ENCODE measurements around the gene CBLB. TPM values are rescaled to one million over a fixed set of nuclear protein-coding genes. Genes with fewer than 3 reads are reported as not detected.

The CBLB gene
- total and polyA plus RNA-seq, 9 of the 15 experiments (the other 6 are each of a cell fraction or from before 2014, with no cell fraction given), result 1.8 to 8.1 (median 5.3) TPM

DNA sequence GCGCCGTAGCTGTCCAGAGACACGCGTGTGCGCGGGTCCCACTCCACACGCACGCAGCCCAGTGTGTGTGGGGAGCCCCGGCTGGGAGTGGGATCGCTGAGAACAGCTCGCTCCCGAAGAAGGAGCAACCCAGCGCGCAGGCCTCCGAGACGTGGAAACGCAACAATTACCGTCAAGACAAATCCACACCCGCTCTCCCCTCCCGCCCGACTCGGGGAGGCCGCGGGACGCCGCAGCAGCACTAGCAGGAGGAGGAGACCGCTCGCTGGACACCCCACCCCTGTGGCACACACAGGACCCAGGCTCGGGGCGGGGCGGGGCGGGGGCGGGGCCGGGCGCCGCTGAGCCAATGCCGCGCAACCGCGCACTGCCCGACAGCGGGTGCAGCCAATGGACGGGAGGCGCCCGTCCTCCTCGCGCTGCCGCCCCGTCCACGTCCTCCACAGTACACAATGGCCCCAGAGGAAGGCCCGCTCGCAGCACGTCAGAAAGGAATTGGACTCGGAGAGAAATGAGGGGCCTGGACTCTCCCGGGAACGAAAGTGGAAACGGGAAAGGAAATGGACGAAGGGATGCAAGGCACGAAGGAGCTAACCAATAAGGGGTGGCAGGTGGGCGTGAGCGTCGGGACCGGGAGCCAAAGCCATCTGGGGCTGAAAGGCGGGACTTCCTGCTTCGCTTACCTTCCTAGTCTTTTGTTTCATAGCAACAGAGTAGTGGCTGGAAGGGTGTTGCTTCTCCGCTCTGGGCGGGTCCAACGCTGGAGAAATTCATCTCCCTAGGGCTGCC is at the start of gene CBLB (continued):
- TF ChIP-seq, protein P1, sequence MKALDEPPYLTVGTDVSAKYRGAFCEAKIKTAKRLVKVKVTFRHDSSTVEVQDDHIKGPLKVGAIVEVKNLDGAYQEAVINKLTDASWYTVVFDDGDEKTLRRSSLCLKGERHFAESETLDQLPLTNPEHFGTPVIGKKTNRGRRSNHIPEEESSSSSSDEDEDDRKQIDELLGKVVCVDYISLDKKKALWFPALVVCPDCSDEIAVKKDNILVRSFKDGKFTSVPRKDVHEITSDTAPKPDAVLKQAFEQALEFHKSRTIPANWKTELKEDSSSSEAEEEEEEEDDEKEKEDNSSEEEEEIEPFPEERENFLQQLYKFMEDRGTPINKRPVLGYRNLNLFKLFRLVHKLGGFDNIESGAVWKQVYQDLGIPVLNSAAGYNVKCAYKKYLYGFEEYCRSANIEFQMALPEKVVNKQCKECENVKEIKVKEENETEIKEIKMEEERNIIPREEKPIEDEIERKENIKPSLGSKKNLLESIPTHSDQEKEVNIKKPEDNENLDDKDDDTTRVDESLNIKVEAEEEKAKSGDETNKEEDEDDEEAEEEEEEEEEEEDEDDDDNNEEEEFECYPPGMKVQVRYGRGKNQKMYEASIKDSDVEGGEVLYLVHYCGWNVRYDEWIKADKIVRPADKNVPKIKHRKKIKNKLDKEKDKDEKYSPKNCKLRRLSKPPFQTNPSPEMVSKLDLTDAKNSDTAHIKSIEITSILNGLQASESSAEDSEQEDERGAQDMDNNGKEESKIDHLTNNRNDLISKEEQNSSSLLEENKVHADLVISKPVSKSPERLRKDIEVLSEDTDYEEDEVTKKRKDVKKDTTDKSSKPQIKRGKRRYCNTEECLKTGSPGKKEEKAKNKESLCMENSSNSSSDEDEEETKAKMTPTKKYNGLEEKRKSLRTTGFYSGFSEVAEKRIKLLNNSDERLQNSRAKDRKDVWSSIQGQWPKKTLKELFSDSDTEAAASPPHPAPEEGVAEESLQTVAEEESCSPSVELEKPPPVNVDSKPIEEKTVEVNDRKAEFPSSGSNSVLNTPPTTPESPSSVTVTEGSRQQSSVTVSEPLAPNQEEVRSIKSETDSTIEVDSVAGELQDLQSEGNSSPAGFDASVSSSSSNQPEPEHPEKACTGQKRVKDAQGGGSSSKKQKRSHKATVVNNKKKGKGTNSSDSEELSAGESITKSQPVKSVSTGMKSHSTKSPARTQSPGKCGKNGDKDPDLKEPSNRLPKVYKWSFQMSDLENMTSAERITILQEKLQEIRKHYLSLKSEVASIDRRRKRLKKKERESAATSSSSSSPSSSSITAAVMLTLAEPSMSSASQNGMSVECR (CRISPR knock-in tag; IDR thresholded peaks at IDR 0.05), result 0 out of 2 replicates have a peak, but pooled peaks have one; percentile 54
- TF ChIP-seq SUPT5H (IDR thresholded peaks at IDR 0.05) (0 out of 2 replicates have a peak, but pooled peaks have one; percentile 50), MAX (CRISPR knock-in tag; IDR thresholded peaks at IDR 0.05) (peak; percentile 57; the same call in 1 of the 2 replicates), DIDO1 (tag; IDR thresholded peaks at IDR 0.05; ENCODE audit: low read depth) (peak; percentile 57; the same call in 1 of the 2 replicates), HDAC2 (IDR thresholded peaks at IDR 0.05) (0 out of 2 replicates have a peak, but pooled peaks have one; percentile 15), HMGN3 (IDR thresholded peaks at IDR 0.05; ENCODE audit: borderline replicate concordance, extremely low read depth, insufficient read length, low read depth, low read length) (no peak), PHF8 (IDR thresholded peaks at IDR 0.05; ENCODE audit: borderline replicate concordance, low read length) (peak; percentile 72; the same call in 1 of the 2 replicates), SP2 (IDR thresholded peaks at IDR 0.05; ENCODE audit: extremely low read depth, low read depth, low read length, poor library complexity, severe bottlenecking) (peak; percentile 46), EGR1 (conservative IDR thresholded peaks at IDR 0.05) (peak; percentile 83), NONO (IDR thresholded peaks at IDR 0.05; ENCODE audit: low read depth in 2 of 2, low read length in 1 of 2) (no peak), TEAD2 (tag; IDR thresholded peaks at IDR 0.05) (no peak), MAZ (CRISPR knock-in tag; conservative IDR thresholded peaks at IDR 0.05 in 1 of 2, IDR thresholded peaks at IDR 0.05 in 1 of 2) (peak in 1 of 2 experiments; percentile 39; a peak in 1 of 4 replicates), RBBP5 (IDR thresholded peaks at IDR 0.05; ENCODE audit: borderline replicate concordance, insufficient read depth, low read length, poor library complexity, severe bottlenecking) (peak; percentile 5), FOXJ2 (tag; IDR thresholded peaks at IDR 0.05) (peak; percentile 85; the same call in 1 of the 2 replicates), POLR3A (IDR thresholded peaks at IDR 0.05; ENCODE audit: borderline replicate concordance, extremely low read depth, insufficient read depth, insufficient read length) (no peak), NRF1 (conservative IDR thresholded peaks at IDR 0.05 in 1 of 2, IDR thresholded peaks at IDR 0.05 in 1 of 2) (peak; percentile 46 to 47), SMARCB1 (IDR thresholded peaks at IDR 0.05; ENCODE audit: insufficient read length, low read depth) (no peak)
- TF ChIP-seq, protein P2, sequence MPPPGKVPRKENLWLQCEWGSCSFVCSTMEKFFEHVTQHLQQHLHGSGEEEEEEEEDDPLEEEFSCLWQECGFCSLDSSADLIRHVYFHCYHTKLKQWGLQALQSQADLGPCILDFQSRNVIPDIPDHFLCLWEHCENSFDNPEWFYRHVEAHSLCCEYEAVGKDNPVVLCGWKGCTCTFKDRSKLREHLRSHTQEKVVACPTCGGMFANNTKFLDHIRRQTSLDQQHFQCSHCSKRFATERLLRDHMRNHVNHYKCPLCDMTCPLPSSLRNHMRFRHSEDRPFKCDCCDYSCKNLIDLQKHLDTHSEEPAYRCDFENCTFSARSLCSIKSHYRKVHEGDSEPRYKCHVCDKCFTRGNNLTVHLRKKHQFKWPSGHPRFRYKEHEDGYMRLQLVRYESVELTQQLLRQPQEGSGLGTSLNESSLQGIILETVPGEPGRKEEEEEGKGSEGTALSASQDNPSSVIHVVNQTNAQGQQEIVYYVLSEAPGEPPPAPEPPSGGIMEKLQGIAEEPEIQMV (tag; conservative IDR thresholded peaks at IDR 0.05; ENCODE audit: low read depth), result no peak

All from K562 (cell line).